Dermis lymphatic vessel endothelial cell (primary cell): ENCODE measurements around the gene ZNF41. TPM values are rescaled to one million over a fixed set of nuclear protein-coding genes. Genes with fewer than 3 reads are reported as not detected.

ENCODE experiments used
- total RNA-seq: library from RNA; depleted of rRNA; stranded (reverse); fragments of >200 nt; gene quantifications from 2 replicates; pipeline ENCODE4 v1.2.1, GENCODE V29; 2014

Gene ZNF41
- total RNA-seq: 8.3 and 15.4 TPM in 2 replicates

DNA sequence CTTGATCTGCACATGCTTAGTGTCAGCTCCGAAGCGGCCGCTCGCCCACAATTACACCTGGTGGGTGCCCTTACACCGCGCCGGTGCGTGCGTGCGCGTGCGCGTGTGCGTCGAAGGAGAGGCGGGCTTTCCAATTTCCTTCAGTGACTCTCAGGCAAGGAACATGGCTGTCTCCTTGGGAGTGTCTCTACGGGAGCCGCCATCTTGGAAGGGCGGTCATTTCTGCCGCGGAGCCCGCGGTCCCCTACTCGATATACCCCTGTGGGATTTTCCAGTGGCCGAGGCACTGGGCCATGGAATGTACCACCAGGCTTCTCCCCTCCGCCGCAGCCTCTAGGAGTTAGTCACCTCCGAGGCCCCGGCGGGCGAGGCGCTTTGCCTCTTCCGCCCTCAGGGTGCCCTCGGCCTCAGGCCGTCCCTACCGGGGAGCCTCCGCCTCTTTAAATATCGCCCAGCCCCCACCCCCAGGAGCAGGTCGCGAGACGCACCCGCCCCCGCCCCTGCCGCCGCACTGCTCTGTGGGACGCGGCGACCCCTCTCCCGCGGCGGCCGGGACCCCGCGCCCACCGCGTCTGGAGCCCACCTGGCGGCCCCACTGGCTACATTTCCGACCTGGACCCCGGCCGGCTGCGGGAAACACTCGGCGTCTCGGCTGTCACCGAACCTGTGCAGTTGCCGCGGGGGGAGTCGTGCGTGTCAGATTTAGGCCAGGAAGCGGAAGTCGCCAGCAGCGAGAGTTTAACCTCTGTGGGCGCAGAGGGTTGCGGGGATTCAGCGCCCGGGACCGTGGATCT lies at the start of gene ZNF41:
TSS of gene ZNF41 (minus strand) at position 711 of the 794 bp plus-strand sequence. CDS start 15,741 bp downstream, outside the sequence.

Other genes with a start within 250 kb of the ZNF41 start
- not detected in 2 replicates for gene ZNF157, start 112.6 kb downstream of the ZNF41 start, total RNA-seq
- 8.4 and 8.6 TPM in 2 replicates for gene ARAF, start 78.0 kb upstream of the ZNF41 start, total RNA-seq
- 103 and 210 TPM in 2 replicates for gene TIMP1, start 99.2 kb upstream of the ZNF41 start, total RNA-seq
- gene SYN1, start 136.6 kb upstream of the ZNF41 start, total RNA-seq: under 0.01 and 0.17 TPM in 2 replicates
- 0.09 and 0.11 TPM in 2 replicates for gene CFP, start 146.7 kb upstream of the ZNF41 start, total RNA-seq
- gene ELK1, start 167.3 kb upstream of the ZNF41 start, total RNA-seq: 10.3 and 10.9 TPM in 2 replicates
- 142 and 175 TPM in 2 replicates for gene UXT, start 176.0 kb upstream of the ZNF41 start, total RNA-seq